ENCODE results near the gene RABGEF1.
"Not testable (repeated sequence)": the region's sequence is repeated elsewhere in the genome, so short reads cannot be mapped to it uniquely, and the experiment has no call there.

DNA sequence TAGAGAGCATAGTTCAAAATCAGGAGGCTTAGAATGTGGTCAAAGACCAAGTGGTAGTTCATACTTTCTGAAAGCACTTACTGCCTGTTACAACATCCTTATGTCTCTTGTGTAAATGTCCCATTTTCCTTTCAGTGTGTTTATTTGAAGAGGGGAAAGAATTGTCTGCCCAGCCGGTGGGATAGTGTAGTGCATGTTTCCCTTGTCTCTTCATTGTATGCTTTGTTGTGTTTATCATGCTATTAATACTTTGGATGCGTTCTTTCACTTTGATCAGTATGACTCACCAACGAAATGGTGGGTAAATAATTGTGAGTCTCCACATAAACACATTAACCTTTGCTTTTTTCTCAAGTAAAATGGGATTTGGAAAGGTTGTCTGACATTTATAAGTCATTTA lies 42.3 kb downstream of the RABGEF1 start:
- TF ChIP-seq, protein P1, sequence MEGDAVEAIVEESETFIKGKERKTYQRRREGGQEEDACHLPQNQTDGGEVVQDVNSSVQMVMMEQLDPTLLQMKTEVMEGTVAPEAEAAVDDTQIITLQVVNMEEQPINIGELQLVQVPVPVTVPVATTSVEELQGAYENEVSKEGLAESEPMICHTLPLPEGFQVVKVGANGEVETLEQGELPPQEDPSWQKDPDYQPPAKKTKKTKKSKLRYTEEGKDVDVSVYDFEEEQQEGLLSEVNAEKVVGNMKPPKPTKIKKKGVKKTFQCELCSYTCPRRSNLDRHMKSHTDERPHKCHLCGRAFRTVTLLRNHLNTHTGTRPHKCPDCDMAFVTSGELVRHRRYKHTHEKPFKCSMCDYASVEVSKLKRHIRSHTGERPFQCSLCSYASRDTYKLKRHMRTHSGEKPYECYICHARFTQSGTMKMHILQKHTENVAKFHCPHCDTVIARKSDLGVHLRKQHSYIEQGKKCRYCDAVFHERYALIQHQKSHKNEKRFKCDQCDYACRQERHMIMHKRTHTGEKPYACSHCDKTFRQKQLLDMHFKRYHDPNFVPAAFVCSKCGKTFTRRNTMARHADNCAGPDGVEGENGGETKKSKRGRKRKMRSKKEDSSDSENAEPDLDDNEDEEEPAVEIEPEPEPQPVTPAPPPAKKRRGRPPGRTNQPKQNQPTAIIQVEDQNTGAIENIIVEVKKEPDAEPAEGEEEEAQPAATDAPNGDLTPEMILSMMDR (IDR thresholded peaks at IDR 0.05): not testable (repeated sequence)
- not testable (repeated sequence) for TF ChIP-seq POLR2A (IDR thresholded peaks at IDR 0.05)

Measured in lower leg skin (tissue), 3 donors.